ENCODE measurements around the gene LLGL2.

- TF ChIP-seq CTCF (IDR thresholded peaks at IDR 0.05; ENCODE audit: low read depth, low read length): no peak
- TF ChIP-seq EZH2phosphoT487 (IDR thresholded peaks at IDR 0.05; ENCODE audit: low read depth): no peak
These were observed 9.6 kb downstream of the LLGL2 start for GRCh38 chr17:75535119-75535537.

All from OCI-LY3 (cell line).